UCSD-AML1 (cell line): ENCODE data around the gene PERP.
"Not testable (repeated sequence)": the region's sequence is repeated elsewhere in the genome, so short reads cannot be mapped to it uniquely, and the experiment has no call there.

Experiments used
- DNase-seq: peaks from one replicate; lab custom pipeline; 2025; ENCODE audit not compliant: unreplicated experiment; lab: John Stamatoyannopoulos, UW

Gene PERP

GRCh38 chr6:138107078-138107751, at the start of gene PERP:
PERP (minus strand) TSS chr6:138107419; CDS start chr6:138107340, 79 bp downstream.
- DNase-seq, result no peak

- no peak for DNase-seq
Measured at GRCh38 chr6:138155443-138155842, 48.2 kb upstream of the PERP start.

GRCh38 chr6:138146544-138146943, 39.3 kb upstream of the PERP start:
- no peak for DNase-seq

- no peak for DNase-seq
Measured at GRCh38 chr6:138145402-138145801, 38.2 kb upstream of the PERP start.

- no peak for DNase-seq
Measured at GRCh38 chr6:138142806-138143205, 35.6 kb upstream of the PERP start.

GRCh38 chr6:138129190-138129589, 22.0 kb upstream of the PERP start:
- DNase-seq, result no peak

GRCh38 chr6:138128096-138128495, 20.9 kb upstream of the PERP start:
- DNase-seq, result no peak

GRCh38 chr6:138124096-138124495, 16.9 kb upstream of the PERP start:
- DNase-seq, result no peak

- DNase-seq, result no peak
Measured at GRCh38 chr6:138119976-138120375, 12.8 kb upstream of the PERP start.

GRCh38 chr6:138119229-138119628, 12.0 kb upstream of the PERP start:
- DNase-seq, result not testable (repeated sequence)

GRCh38 chr6:138117376-138117914, 10.2 kb upstream of the PERP start:
- DNase-seq, result no peak

GRCh38 chr6:138116661-138116999, 9.4 kb upstream of the PERP start:
- no peak for DNase-seq

GRCh38 chr6:138115877-138116660, 8.8 kb upstream of the PERP start:
- DNase-seq, result peak; percentile 24

GRCh38 chr6:138115201-138115600, 8.0 kb upstream of the PERP start:
- DNase-seq, result no peak

GRCh38 chr6:138113588-138114210, 6.5 kb upstream of the PERP start:
- DNase-seq, result no peak

- DNase-seq, result no peak
Measured at GRCh38 chr6:138110229-138110628, 3.0 kb upstream of the PERP start.

GRCh38 chr6:138109042-138109997, 2.1 kb upstream of the PERP start:
- peak; percentile 43 for DNase-seq

- no peak for DNase-seq
Measured at GRCh38 chr6:138107752-138108592, 753 bp upstream of the PERP start.

- DNase-seq, result no peak
Measured at GRCh38 chr6:138106665-138107077, 548 bp downstream of the PERP start.
